Ecto neural progenitor cell (in vitro differentiated cells): ENCODE measurements around the gene ZNF665.
"Not testable (repeated sequence)": the region's sequence is repeated elsewhere in the genome, so short reads cannot be mapped to it uniquely, and the experiment has no call there.

ENCODE experiments used
- DNase-seq: peaks from one replicate; pipeline ENCODE4 v3.0.0-alpha.2; 2018; ENCODE audit warnings: low spot score

Gene ZNF665

DNA sequence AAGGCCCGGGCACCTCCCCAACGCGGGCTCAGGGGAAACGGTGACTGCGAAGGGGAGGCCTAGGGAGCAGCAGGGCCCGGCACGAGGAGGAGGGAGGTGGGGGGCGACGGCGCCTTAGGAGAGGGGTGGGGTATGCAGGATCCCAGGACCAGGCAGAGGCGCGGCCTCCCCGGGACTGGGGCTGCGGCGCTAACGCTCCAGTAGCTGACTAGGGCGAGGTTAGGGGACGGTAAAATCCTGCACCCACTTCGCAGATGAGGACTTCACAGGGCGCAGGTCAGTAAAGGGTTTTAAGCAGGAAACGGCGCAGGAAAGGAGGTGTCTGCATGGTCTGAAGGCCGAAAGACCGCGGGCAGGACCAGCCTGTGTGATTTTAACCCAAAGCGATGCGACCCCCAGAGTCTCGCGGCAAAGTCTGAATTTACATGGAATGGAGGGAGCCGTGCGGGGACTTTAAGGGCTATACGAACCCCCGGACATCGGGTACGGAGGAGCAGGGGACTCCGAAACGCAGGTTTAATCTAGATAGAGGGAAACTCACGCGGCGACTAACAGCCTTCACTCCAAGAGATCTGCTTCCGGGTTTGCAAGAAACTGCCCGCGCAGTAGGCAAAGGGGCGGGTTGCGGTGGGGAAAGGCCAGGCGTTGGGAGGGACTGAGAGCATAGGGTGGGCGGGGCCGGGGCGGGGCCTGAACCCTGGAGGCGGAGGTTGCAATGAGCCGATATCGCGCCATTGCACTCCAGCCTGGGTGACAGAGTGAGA lies at the start of gene ZNF665:
Gene ZNF665, minus strand, starts transcription at position 588 of the 764 bp plus-strand sequence. CDS start 10,460 bp downstream, outside the sequence.
- DNase-seq, result peak; percentile 87

DNA sequence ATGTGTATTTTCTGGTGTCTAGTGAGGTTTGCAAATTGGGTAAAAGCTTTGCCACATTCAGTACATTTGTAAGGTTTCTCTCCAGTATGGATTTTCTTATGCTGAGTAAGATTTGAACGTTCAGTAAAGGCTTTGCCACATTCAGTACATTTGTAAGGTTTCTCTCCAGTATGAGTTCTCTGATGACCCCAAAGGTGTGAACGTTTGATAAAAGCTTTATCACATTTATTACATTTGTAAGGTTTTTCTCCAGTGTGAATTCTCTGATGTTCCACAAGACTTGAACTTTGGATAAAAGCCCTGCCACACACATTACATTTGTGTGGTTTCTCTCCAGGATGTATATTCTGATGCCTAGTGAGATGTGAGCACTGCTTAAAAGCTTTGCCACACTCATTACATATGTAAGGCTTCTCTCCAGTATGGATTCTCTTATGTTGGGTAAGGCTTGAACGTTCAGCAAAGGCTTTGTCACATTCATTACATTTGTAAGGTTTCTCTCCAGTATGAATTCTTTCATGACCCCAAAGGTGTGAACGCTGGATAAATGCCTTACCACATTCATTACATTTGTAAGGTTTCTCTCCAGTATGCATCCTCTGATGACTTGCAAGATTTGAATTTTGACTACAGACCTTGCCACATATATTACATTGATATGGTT lies 44.1 kb upstream of the ZNF665 start:
- no peak for DNase-seq

DNA sequence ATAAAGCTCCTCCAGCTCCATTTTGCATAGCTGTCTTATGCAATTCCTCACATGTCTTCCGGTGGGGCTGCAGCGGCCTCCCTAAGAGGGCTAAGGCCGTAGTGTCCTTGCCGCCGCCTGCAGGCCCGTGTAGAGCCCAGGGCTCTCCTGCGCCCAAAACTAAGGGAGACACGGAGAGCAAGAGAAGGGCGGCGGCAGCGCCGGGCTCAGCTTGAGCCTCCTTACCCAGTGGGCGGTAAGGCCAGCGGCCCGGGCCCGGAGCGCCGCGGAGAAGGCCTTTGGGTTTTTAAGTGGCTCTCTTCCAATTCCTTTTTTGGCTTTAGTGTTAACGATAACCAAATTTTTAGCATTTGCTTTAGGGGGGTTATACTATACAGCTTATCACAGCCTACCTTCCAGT lies 31.4 kb upstream of the ZNF665 start:
- DNase-seq, result no peak

DNA sequence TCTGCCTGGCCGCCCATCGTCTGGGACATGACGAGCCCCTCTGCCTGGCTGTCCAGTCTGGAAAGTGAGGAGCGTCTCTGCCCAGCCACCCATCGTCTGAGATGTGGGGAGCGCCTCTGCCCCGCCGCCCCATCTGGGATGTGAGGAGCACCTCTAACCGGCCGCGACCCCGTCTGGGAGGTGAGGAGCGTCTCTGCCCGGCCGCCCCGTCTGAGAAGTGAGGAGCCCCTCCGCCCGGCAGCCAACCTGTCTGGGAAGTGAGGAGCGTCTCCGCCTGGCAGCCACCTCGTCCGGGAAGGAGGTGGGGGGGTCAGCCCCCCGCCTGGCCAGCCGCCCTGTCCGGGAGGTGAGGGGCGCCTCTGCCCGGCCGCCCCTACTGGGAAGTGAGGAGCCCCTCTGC lies 29.6 kb upstream of the ZNF665 start:
- not testable (repeated sequence) for DNase-seq

DNA sequence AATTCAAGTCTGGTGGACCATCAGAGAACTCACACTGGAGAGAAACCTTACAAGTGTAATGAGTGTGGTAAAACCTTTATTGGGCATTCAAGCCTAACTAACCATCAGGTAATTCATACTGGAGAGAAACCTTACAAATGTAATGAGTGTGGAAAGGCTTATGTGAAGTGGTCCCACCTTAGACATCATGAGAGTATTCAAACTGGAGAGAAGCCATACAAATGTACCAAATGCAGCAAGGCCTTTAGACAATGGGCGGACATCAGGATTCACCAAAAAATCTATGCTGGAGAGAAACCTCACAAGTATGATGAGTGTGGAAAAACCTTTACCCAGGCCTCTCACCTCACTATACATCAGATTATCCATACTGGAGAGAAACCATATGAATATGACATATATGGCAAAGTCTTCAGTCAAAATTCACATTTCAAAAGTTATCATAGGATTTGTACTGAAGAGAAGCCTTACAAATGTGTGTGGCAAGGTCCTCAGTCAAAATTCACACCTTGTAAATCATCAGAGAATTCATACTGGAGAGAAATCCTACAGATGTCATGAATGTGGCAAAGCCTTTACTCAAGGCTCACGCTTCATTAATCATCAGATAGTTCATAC lies 19.7 kb upstream of the ZNF665 start:
- no peak for DNase-seq

DNA sequence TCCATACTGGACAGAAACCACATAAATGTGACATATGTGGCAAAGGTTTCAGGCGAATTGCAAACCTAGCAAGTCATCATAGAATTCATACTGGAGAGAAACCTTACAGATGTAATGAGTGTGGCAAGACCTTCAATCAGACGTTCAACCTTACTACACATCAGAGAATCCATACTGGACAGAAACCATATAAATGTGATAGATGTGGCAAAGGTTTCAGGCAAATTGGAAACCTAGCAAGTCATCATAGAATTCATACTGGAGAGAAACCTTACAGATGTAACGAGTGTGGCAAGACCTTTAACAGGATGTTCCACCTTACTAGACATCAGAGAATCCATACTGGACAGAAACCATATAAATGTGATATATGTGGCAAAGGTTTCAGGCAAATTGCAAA lies 18.4 kb upstream of the ZNF665 start:
- not testable (repeated sequence) for DNase-seq

DNA sequence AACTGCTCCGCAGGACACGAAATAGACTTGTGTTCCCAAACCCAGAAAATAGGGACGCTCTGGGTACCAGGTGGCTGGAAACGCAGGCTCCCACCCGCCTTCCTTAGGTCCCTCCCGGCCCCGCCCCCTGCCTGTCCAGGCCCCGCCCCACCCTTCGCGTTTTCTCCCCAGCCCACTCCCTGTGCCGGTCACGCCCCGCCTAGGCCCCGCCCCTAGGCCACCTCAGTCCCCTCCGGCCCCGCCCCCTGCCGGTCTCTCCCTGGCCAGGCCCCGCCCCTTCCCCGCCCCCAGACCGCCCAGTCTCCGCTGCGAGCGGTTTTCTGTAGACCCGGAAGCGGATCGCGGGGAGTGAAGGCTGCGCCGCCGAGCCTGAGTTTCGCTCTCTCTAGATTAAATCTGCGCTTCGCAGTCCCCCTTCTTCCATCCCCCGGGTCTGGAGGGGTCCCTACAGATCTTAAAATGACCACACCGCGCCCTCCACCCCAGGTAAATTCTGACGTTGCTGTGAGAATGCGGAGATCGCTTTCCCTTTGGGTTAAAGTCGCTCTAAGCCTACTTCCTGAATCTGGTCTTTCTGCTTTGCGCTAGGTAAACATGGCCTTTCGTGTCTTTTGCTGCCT lies 3.7 kb upstream of the ZNF665 start:
- peak; percentile 98 for DNase-seq

DNA sequence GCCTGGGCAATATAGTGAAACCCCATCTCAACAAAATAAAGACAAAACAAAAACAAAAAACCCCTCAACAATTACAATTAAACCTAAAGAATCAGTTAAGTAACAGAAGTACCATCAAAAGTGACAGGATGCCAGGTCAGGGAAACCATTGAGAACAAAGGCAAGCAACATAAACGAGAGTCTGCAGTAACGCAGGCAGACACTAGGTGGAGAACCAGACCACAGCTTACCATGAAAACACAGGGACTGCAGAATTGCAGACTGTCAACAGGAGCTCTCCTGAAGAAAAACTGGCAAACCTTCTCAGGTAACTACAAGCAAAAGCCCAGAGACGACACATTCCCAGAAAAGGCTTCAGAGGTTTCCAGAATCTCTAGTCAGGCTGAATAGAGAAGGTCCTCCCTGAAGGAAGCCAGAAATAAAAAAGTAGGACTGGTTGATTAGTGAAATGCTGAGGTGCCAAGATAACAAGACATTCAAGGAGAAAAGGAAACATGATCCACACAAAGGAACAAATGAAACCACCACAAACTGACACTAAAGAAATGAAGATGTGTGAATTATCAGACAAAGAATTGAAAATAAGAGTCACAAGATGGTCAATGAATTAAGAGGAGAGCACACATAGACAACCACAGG lies 2.2 kb upstream of the ZNF665 start:
- DNase-seq, result peak; percentile 68

DNA sequence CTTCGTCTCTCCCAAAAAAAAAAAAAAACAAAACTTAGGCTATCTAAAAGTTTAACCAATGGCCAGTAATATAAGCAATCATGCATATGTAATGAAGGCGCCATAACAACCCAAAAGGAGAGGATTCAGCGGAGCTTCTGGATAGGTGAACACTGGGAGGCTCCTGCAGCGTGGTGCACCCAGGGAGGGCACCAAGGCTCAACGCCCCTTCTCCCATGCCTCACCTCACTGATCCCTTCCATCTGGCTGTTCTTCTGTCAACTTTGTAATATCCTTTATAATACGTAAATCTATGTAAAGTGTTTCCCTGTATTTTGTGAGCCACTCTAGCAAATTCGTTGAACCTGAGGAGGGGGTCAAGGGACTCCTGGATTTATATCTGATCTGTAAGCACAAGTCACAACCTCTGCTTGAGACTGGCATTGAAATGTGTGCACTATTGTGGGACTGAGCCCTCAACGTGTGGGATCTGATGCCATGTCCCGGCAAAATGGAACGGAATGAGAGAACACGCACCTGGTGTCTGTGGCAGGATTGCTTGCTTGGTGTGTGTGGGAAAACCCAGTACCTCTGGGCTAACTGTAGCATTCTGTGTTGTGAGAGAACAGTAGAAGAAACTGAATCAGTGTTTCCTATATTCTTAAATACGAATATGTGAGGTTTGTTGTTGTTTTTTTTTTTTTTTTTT lies 521 bp upstream of the ZNF665 start:
- no peak for DNase-seq

DNA sequence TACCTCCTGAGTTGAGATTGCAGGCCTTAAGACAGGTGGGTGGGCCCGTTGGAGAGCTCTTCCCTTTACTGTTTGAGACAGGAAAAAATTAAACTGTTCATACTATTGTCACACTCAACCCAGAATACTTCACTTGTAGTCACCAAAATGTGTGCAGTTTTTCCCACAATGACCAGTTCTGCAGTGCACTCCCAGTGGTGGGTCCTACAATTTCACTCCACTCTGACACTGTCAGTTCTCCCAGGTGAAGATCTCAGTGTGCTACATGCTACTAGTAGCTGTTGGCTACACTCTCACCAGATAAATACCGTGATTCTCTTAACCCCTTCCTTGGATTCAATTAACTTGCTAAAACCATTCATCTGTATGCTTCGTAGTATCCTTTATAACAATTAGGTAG lies 2.9 kb downstream of the ZNF665 start:
- DNase-seq, result no peak

DNA sequence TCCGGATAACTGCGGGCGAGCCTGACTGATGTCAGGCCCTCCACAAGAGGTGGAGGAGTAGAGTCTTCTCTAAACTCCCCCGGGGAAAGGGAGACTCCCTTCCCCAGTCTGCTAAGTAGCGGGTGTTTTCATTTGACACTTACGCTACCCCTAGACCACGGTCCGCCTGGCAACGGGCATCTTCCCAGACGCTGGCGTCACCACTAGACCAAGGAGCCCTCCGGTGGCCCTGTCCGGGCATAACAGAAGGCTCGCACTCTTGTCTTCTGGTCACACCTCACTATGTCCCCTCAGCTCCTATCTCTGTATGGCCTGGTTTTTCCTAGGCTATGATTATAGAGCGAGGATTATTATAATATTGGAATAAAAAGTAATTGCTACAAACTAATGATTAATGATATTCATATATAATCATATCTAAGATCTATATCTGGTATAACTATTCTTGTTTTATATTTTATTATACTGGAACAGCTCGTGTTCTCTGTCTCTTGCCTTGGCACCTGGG lies 3.4 kb downstream of the ZNF665 start:
- not testable (repeated sequence) for DNase-seq

DNA sequence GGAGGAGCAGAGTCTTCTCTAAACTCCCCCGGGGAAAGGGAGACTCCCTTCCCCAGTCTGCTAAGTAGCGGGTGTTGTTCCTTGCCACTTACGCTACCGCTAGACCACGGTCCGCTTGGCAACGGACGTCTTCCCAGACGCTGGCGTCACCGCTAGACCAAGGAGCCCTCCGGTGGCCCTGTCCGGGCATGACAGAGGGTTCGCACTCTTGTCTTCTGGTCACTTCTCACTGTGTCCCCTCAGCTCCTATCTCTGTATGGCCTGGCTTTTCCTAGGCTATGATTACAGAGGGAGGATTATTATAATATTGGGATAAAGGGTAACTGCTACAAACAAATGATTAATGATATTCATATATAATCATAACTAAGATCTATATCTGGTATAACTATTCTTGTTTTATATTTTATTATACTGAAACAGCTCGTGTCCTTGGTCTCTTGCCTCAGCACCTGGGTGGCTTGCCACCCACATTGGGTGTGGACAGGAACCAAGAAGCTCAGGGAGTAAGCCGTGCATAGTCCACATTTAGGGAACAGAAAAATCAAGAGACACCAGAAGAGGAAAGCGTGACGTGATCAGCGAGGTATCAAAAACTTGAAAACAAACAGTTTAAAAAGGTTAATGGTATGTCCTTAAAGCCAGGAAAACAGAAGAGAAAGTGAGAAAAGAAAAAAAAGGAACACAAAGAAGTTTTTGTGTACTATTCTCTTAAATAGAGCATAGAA lies 7.8 kb downstream of the ZNF665 start:
- DNase-seq, result not testable (repeated sequence)

DNA sequence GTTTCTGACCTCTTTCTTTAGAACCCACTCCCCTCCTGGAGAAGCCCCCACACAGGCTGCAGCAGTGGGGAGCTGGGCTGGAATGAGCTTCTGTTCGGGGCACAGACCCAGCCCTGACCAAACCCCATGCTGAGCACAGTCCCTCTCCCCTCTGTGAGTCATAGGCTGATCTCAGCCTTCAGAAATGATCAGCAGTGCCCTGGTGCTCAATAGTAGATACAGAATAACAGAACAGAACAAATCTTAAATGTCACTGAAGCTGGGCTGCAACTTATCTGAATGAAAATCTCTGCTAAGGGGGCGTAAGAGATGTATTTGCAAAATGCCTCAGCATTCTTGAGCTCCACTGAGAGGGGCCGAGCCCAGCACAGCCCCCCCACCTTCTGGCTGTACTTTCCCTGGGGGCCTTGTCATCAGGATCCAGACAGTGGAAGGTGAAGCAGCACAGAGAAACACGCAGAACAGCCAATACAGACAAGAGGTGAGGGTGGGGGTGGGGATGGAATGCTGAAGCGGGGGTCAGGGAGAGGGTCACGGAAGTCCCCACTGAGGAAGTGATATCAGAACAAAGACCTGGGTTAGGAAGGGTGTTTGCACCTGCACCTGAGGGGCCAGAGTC lies 9.9 kb downstream of the ZNF665 start:
- DNase-seq, result no peak

DNA sequence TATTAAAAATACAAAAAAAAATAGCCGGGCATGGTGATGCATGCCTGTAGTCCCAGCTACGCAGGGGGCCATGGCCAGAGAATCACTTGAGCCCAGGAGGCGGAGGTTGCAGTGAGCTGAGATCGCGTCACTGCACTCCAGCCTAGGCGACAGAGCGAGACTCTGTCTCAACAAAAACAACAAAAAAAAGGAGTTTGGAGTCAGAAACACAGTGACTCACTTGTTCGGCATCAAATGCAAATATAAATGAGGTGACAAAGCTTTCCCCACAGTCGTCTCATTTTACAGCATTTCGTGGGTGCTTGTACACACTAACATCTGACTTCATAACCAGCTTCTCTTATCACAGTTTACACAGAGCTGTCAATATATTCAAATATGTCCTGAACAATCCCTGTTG lies 11.0 kb downstream of the ZNF665 start:
- DNase-seq, result no peak

DNA sequence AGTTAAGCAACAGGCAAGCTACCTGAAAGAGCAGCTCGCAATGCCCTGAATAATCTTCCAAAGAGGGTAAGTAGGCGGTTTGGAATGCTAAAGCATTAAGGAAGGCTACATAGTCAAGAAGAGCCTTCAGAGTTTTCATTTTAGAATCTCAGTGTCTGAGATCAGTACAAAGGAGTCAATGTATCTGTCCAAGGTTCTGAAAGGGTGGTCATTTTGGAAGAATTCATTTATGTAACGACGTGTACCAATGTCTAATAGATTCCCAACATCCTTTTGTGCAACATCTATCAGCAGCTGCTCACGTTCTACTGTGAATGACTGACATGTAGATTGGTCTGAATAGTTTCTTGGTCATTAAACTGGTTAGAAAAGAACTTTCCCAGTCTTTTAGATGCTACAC lies 15.2 kb downstream of the ZNF665 start:
- no peak for DNase-seq

DNA sequence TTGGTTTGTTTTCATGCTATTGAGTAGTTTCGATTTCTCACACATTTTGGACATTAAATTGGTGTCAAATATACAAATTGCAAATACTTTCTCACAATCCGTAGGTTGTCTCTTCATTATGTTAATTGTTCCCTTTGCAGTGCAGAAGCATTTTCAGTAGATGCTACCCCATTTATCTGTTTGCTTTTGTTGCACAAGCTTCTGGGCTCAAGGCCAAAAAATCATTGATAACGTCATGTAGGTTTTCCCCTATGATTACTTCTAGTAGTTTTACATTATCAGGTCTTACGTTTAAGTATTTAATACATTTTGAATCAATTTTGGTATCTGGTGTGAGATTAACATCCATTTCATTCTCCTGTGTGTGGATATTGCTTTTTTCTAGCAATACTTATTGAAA lies 20.3 kb downstream of the ZNF665 start:
- DNase-seq, result no peak

DNA sequence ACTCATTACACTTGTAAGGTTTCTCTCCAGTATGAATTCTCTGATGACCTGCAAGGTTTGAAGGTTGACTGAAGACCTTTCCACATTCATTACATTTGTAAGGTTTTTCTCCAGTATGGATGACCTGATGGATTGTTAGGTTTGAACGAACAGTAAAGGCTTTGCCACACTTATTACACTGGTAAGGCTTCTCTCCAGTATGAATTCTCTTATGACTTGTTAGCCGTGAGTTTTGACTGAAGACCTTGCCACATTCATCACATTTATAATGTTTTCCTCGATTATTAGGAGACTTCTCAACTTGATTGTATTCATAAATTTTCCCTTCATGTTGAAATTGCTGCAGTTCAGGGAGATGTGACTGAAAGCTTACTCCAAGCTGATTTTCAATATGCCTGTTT lies 27.5 kb downstream of the ZNF665 start:
- DNase-seq, result no peak

DNA sequence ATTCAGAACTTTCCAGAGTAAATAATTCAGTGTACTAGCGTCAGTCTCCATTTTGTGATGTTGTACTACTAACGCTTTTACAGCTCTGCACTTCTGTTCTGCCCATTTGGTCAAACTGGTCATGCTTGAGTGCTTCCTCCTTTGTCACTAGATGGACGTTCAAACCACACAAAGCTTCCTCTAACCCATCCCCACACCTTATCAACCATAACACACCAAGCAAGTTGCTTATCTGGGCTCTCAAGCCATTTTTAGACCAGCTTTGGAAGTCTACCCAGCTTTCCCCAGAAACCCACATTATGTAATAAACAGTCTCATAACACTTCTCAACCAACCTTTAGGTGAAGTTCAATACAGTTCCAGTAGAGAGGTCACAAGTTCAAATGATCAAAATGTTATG lies 32.0 kb downstream of the ZNF665 start:
- no peak for DNase-seq

DNA sequence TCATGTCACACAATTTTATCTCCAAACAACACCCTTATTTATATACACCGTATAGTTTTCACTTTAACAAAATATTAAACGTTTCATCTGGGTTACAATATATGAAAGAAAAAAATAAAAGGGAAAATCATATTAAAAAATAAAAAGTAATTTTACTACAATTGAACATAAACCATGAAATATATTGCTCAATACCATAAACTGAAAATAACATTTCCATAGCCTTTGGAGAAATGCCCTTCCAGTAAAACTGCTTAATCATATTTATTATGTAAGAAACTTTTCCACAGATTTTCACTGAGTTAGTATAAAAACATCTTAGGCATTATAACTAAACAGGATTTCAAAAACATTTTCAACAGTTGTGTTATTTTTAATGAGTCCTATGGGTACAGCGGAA lies 32.8 kb downstream of the ZNF665 start:
- DNase-seq, result no peak

DNA sequence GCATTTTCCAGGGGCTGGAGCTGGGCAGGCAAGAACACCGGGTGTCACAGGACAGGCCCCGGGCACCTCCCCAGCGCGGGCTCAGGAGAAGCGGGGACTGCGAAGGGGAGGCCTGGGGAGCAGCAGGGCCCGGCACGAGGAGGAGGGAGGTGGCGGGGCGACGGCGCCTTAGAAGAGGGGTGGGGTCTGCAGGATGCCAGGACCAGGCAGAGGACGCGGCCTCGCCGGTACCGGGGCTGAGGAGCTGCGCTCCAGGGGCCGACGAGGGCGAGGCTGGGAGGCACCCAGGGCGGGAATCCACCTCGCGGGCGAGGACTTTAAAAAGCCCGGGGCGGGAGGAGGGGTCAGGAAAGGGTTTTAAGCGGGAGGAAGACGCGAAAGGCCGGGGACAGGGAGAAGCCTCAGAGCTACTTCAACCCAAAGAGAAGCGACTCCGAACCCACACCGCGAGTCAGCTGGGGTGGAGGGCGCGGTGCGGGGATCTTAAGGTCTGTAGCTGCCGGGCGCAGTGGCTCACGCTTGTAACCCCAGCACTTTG lies 35.0 kb downstream of the ZNF665 start:
- peak; percentile 66 for DNase-seq
